ENCODE results near the gene ANKS3.

ANKS3 gene

GRCh38 chr16:4685776-4686496 lies 48.1 kb downstream of the ANKS3 start:
- DNase-seq (ENCODE audit: low spot score), result no peak

- no peak for DNase-seq (ENCODE audit: low spot score)
Observed at GRCh38 chr16:4685292-4685691, 48.8 kb downstream of the ANKS3 start.

GRCh38 chr16:4684763-4685162 lies 49.3 kb downstream of the ANKS3 start:
- DNase-seq (ENCODE audit: low spot score), result no peak

- no peak for DNase-seq (ENCODE audit: low spot score)
Observed at GRCh38 chr16:4684058-4684715, 49.9 kb downstream of the ANKS3 start.

GRCh38 chr16:4683255-4684057 lies 50.6 kb downstream of the ANKS3 start:
- DNase-seq (ENCODE audit: low spot score), result no peak

- DNase-seq (ENCODE audit: low spot score), result no peak
Observed at GRCh38 chr16:4682616-4683254, 51.3 kb downstream of the ANKS3 start.

GRCh38 chr16:4682084-4682591 lies 51.9 kb downstream of the ANKS3 start:
- no peak for DNase-seq (ENCODE audit: low spot score)

- DNase-seq (ENCODE audit: low spot score), result no peak
Observed at GRCh38 chr16:4681471-4682083, 52.5 kb downstream of the ANKS3 start.

GRCh38 chr16:4680673-4681470 lies 53.2 kb downstream of the ANKS3 start:
- no peak for DNase-seq (ENCODE audit: low spot score)

- no peak for DNase-seq (ENCODE audit: low spot score)
Observed at GRCh38 chr16:4679850-4680636, 54.0 kb downstream of the ANKS3 start.

GRCh38 chr16:4679156-4679849 lies 54.8 kb downstream of the ANKS3 start:
- DNase-seq (ENCODE audit: low spot score), result no peak

GRCh38 chr16:4678596-4678995 lies 55.5 kb downstream of the ANKS3 start:
- no peak for DNase-seq (ENCODE audit: low spot score)

- DNase-seq (ENCODE audit: low spot score), result no peak
Observed at GRCh38 chr16:4677994-4678393, 56.1 kb downstream of the ANKS3 start.

GRCh38 chr16:4677390-4677789 lies 56.7 kb downstream of the ANKS3 start:
- no peak for DNase-seq (ENCODE audit: low spot score)

- DNase-seq (ENCODE audit: low spot score), result no peak
Observed at GRCh38 chr16:4676831-4677230, 57.2 kb downstream of the ANKS3 start.

GRCh38 chr16:4675864-4676786 lies 57.9 kb downstream of the ANKS3 start:
- no peak for DNase-seq (ENCODE audit: low spot score)

GRCh38 chr16:4674926-4675530 lies 59.0 kb downstream of the ANKS3 start:
- DNase-seq (ENCODE audit: low spot score), result no peak

Measured in hematopoietic multipotent progenitor cell treated with erythropoietin and hydrocortisone succinate and interleukin-3 and kit ligand, for 17 days (in vitro differentiated cells).